Aorta (tissue), 5 donors: ENCODE measurements around the gene ATP2B1. TPM values are rescaled to one million over a fixed set of nuclear protein-coding genes. Genes with fewer than 3 reads are reported as not detected.

ENCODE experiments used
- ATAC-seq: fragments of 200-7000 bp; cut with Tn5 transposase; one replicate; pipeline ENCODE4 v1.9.1; 2022; ENCODE audit warnings: moderate library complexity; ENCODE audit not compliant: low FRiP score
- DNase-seq, 2 donors: peaks; one replicate each; pipeline ENCODE4 v3.0.0-alpha.2; 2020
- H3K27ac ChIP-seq, 2 donors: one replicate each; pipeline ENCODE4 v1.5.1; 2013; ENCODE audit warnings: low read length in 2 of 2, mild to moderate bottlenecking in 2 of 2, moderate library complexity in 2 of 2, control low read depth in 1 of 2, inconsistent platforms in 1 of 2, low read depth in 1 of 2
- H3K27me3 ChIP-seq, 2 donors: one replicate each; pipeline ENCODE4 v1.6.1; 2013; ENCODE audit warnings: control low read depth in 1 of 2, low read length in 1 of 2, mild to moderate bottlenecking in 1 of 2, moderate library complexity in 1 of 2; ENCODE audit not compliant: insufficient read depth in 2 of 2, control insufficient read depth in 1 of 2
- H3K36me3 ChIP-seq, 2 donors: one replicate each; pipeline ENCODE4 v1.6.1; 2013; ENCODE audit warnings: control low read depth in 1 of 2, low read length in 1 of 2, mild to moderate bottlenecking in 1 of 2; ENCODE audit not compliant: insufficient read depth in 2 of 2, control insufficient read depth in 1 of 2
- H3K4me1 ChIP-seq, 2 donors: one replicate each; pipeline ENCODE4 v1.6.1; 2013; ENCODE audit warnings: low read length in 2 of 2, control low read depth in 1 of 2, mild to moderate bottlenecking in 1 of 2, moderate library complexity in 1 of 2; ENCODE audit not compliant: insufficient read depth in 2 of 2, control insufficient read depth in 1 of 2
- H3K4me3 ChIP-seq, 2 donors: one replicate each; pipeline ENCODE4 v1.5.1; 2013; ENCODE audit warnings: low read length in 2 of 2, control low read depth in 1 of 2, mild to moderate bottlenecking in 1 of 2
- H3K9me3 ChIP-seq: one replicate; pipeline ENCODE4 v1.6.1; 2013; ENCODE audit warnings: mild to moderate bottlenecking, low read length; ENCODE audit not compliant: control insufficient read depth
- WGBS, 2 donors: extraction: QIAGEN DNeasy Blood & Tissue Kit; methylation state at CpG; one replicate each; pipeline ENCODE4 v1.1.7; 2013; 5-methylcytosine and 5-hydroxymethylcytosine counted together
- intact Hi-C, 2 donors: fragments of 100-400 bp; cut with DNase I; formaldehyde crosslinking; loops; one replicate each; pipeline versions ENCODE4 v1.14.2 to v1.15.0; 2022
- polyA plus RNA-seq, 2 donors: library from polyadenylated mRNA; stranded (reverse); fragments of 200-250 nt; gene quantifications; one replicate each; pipeline ENCODE4 v1.2.3, GENCODE V29; 2013
- total RNA-seq, 2 donors: library from RNA; stranded (reverse); fragmentation: NEBNext Ultra II Directional; extraction: Animal tissue kit (Norgen Biotek cat#: 25700); gene quantifications; one replicate each; pipeline ENCODE4 v1.2.1, GENCODE V29; 2021
- donor health status: healthy with polysubstance abuse.
- donor health status: Bipolar disorder and iron deficiency.
- donor health status: DM: no; HTN: no; CAD: no.
- donor health status: DM: no; HTN: no; CAD: no.
- donor health status: DM: yes; HTN: yes; CAD: no.

Gene ATP2B1
- total and polyA plus RNA-seq, 4 donors = 5.7 to 44.8 (median 17.5) TPM

DNA sequence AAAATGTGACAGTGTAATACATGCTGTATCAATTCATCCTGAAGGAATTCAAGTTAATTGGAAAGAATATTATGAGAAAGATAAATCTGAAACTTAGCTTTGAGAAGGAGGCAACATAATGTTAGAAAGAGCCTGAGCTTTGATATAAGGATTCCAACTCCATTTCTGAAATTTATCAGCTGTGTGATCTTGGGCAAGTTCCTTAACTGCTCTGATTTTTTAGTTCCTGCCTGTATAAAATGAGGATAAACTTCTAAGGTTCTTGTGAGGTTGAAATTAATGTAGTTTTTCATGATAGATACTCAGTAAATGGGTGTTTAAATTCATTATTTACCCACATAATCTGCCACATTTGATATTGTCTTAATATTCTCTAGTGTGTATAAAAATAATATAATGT, 14.6 kb upstream of the ATP2B1 start:
- no peaks in the 10 kb centered on the region for H3K36me3 ChIP-seq
- DNase-seq (no peak), ATAC-seq (no peak)
- no peak overlapping the region for H3K4me3 ChIP-seq
- no peaks in the 10 kb centered on the region for H3K4me1 ChIP-seq
- H3K9me3 ChIP-seq = no peaks in the 10 kb centered on the region
- H3K27me3 ChIP-seq = no peaks in the 10 kb centered on the region
- intact Hi-C loops = no loop called here
- H3K27ac ChIP-seq = no peak overlapping the region

DNA sequence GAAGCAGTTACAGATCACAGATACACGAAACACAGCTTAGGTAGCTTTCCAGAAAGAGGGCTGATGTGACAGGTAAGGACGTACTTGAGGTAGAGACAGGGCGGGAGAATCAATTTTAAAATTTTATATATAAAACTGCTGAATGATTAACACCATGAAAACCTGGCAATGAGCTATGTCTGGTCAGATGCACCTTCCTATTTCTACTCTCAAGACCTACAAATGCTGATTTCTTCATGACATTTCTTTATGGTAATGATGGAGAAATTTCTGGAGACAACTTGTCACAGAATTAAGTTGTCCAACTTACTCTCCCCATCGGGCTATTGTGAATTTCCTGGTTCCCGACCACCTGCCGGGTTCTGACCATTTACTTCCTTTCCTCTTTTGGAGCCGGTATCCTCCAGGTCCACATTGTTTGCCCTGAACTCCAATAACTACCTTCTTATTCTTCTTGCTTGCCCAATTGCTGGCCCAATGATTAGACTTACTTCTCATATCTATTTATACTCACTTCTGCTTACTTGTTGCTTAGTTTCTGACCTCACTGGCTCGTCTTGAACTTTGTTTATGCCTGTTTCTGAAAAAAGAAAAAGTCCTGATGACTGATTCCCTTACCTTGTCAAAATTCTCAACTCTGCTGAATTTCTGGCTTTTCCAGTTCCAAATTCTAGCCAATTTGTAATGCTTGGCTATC, 12.8 kb upstream of the ATP2B1 start:
- 74 to 76% methylated on average over 8 of the region's 8 CpGs for WGBS, 2 donors
- intact Hi-C loops = no loop called here
- DNase-seq (no peak), ATAC-seq (no peak)
- no peaks in the 10 kb centered on the region for H3K4me1 ChIP-seq
- H3K36me3 ChIP-seq = no peaks in the 10 kb centered on the region
- H3K27ac ChIP-seq = no peak overlapping the region
- no peak overlapping the region for H3K4me3 ChIP-seq
- H3K9me3 ChIP-seq = no peaks in the 10 kb centered on the region
- H3K27me3 ChIP-seq = no peaks in the 10 kb centered on the region

DNA sequence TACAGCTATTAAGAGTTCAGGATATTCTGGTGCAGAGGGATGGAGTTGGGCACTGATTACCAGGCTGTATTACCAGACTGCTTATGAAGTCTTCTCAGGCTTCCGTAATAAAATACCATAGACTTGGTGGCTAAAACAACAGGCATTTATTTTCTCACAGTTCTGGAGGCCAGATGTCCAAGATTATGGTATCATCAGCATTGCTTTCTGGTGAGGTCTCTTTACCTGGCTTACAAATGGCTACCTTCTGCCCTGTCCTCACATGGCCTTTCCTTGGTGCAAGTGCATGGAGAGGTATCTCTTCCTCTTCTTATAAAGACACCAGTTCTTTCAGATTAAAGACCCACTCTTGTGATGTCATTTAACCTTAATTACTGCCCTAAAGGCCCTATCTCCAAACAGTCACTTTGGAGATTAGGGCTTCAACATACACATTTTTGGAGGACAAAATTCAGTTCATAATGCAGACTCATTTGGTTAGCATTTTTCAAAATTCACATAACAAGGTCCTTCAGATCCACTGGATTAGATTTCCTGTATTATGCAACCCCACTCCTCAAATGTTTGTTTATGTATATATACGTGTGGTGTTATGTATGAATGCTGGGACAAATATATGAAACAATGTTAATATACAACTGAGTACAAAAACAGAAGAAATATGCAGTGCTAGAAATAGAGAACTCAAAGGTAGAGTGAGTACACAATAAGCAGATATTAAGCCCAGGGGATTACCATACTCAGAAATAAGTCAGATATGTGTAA, 9.3 kb upstream of the ATP2B1 start:
- ATAC-seq = no peak
- Histone ChIP-seq H3K27ac (no peak overlapping the region), H3K36me3 (no peaks in the 10 kb centered on the region), H3K4me1 (no peaks in the 10 kb centered on the region), H3K9me3 (peaks cover 1% of the 10 kb centered on the region), H3K27me3 (no peaks in the 10 kb centered on the region), H3K4me3 (no peak overlapping the region)
- no peak for DNase-seq
- 92 to 94% methylated on average over 2 of the region's 2 CpGs for WGBS, 2 donors
- intact Hi-C loops = no loop called here

DNA sequence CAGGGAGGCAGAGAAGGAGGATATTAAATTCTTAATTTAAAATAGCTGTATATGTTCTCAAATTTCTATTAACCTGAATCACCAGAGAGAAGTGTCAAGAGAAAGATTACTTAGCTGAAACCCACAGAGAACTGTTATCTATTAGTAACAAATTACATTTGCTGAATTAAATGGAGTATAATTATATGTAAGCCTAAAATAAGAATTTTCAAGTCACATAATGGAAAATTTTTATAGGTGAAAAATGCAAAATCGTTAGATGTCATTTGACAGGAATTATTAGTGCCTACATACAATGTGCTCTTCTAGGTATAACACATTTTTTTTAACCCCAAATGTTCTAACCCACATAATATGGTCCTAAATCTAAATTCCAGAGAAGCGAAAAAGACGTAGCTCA, 4.1 kb upstream of the ATP2B1 start:
- no peak overlapping the region for H3K4me3 ChIP-seq
- H3K9me3 ChIP-seq = peaks cover 1% of the 10 kb centered on the region
- H3K27me3 ChIP-seq = no peaks in the 10 kb centered on the region
- no peak overlapping the region for H3K27ac ChIP-seq
- no peaks in the 10 kb centered on the region for H3K4me1 ChIP-seq
- H3K36me3 ChIP-seq = no peaks in the 10 kb centered on the region
- WGBS, 2 donors = 91 to 92% methylated on average over 3 of the region's 3 CpGs
- intact Hi-C loops = loop anchor here in 1 of 2 donors (5.0 kb wide), 2 partner anchors 170 to 240 kb away; no protein-coding TSS in a partner anchor
- ATAC-seq (no peak), DNase-seq (no peak)

DNA sequence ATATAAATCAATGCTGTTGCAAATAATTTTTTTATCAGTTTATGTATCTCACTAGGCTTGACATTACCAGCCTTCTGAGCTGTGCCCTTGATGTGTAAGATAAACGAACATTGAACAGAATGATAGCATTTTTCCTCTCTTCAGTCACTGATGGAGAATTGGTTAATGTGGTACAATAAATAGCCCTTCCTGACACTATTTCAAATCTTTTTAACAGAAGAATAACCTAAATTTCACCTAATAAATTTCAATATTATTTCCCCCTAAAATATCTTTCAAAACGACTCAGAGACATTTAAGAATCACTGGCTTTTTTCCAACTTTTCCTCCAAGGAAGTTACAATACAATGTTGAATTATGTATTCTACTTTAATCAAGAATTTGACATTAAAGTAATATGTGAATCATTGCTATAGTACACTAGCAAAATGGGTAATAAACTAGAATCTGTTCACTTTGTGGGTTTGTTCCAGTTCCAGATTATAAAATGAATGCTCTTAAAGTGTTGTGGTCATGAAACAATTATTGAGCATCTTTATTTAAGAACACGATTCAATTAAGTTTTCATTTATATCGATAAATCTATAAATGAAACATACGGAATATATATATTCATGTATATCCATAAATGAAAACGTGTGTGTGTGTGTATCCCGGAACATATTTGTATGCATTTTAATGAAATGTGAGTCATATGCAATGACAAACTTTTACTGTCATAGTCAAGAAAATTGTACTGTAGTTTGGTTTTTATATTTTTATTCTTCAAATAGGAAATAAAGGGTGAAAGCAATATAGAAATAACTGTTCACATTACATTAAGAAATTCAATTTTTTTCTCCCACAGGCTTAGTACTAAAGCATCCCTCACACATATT, 2.5 kb upstream of the ATP2B1 start:
- WGBS, 2 donors = 73 to 79% methylated on average over 7 of the region's 7 CpGs
- intact Hi-C loops = loop anchor here in 1 of 2 donors (5.0 kb wide), 2 partner anchors 169 to 241 kb away; no protein-coding TSS in a partner anchor
- H3K9me3 ChIP-seq = peaks cover 1% of the 10 kb centered on the region
- ATAC-seq (no peak), DNase-seq (no peak)
- H3K27me3 ChIP-seq = no peaks in the 10 kb centered on the region
- H3K27ac ChIP-seq = no peak overlapping the region
- no peak overlapping the region for H3K4me3 ChIP-seq
- H3K4me1 ChIP-seq = no peaks in the 10 kb centered on the region
- H3K36me3 ChIP-seq = no peaks in the 10 kb centered on the region

DNA sequence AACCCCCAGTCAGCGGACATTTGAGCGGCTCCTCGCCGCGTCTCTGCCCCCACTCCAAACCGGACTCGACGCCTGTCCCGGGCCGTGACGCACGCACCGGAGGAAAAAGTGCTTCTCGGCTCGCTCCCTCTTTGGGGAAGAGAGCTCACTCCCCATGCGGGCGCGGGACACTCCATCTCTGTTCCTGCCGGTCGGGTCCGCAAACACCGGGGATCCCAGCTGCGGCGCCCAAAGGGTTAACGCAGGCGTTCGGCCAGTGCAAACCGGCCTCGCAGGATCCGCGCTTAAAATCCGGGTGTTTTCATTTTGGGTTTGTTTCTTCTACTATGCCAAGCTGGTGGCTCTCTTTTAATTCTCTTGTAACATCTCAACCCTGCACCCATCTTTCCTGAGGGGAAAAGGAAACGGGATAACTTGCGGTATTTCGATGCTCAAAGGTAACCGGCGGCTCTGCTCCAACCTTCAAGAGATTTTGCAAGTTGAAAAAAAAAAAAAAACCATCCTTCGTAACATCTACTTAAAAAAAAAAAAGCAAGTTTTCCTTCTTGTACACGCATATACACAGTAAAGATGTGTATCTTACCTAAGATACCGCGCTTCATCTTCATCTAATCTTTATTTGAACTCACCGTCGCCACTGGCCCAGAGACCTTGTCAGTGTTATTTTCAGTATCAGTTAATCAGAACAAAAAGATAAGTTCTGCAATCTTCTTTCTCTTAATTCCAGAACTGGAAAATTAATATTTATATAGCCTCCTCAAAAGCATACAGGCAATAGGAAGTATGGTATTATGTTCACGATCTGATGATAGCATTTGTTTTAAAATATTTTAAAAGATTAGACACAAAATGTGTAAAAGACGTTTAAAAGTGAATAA, 1.6 kb upstream of the ATP2B1 start:
- DNase-seq (peak; percentile 84 to 90), ATAC-seq (peak; percentile 57)
- Histone ChIP-seq H3K27me3 (no peaks in the 10 kb centered on the region), H3K36me3 (no peaks in the 10 kb centered on the region), H3K9me3 (no peaks in the 10 kb centered on the region), H3K4me3 (peak overlapping the region; percentile 41 to 73), H3K27ac (peak overlapping the region; percentile 2 to 91), H3K4me1 (no peaks in the 10 kb centered on the region)
- 2 to 3% methylated on average over 45 of the region's 45 CpGs for WGBS, 2 donors
- intact Hi-C loops = loop anchor here (5.0 to 10.0 kb wide), 4 partner anchors 165 to 355 kb away; partner anchors contain the start of gene DUSP6 (in 1 of the 2)

DNA sequence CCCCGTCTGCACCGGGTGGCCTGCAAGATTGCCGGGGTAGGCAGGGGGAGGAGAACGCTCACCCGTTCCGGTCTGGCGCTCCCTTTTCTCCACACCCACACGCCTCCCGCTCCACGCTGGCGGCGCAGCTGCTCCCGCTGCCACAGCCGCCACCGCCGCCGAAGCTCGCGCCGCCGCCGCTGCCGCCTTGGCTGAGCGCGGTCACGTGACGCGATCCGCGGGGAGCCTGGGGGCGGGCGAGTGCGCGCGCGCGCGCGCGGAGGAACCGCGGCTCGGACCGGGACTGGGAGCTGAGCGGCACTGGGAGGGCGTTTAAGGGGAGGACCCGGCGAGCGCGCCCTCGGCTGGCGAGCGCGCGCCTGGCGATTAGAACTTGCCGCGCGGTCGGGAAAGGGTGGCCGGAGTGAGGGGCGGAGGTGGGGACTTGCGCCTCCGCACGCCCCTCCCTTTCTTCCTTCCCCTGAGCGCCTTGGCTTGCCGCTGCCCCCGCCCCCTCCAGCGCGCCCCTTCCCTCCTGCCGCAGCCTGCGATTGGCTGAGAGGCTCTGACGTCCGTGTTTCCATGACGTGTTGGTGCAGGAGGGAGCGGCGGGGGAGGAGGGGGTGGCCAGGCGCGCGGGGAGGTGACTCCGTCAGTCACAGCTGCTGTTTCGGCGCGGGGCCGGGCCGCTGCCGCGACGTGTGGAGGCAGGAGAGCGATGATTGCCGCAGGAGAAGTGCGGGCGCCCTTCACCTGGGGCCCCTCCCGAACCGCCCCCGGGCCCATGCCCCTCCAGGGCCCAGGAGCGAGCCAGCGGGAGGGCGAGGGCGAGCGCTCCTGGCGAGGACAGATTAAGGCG, 738 bp upstream of the ATP2B1 start:
- Histone ChIP-seq H3K4me1 (no peaks in the 10 kb centered on the region), H3K4me3 (peak overlapping the region; percentile 52 to 94), H3K27ac (peak overlapping the region; percentile 34 to 91), H3K27me3 (no peaks in the 10 kb centered on the region), H3K9me3 (no peaks in the 10 kb centered on the region), H3K36me3 (no peaks in the 10 kb centered on the region)
- DNase-seq = peak; percentile 100
- WGBS, 2 donors = 0 to 1% methylated on average over 61 to 103 of the region's 103 CpGs
- intact Hi-C loops = loop anchor here in 1 of 2 donors (10.0 kb wide), 2 partner anchors 165 to 355 kb away; partner anchors contain the start of gene DUSP6
- ATAC-seq = peak; percentile 97
